Measurements from ENCODE around the gene RBM22.

DNA sequence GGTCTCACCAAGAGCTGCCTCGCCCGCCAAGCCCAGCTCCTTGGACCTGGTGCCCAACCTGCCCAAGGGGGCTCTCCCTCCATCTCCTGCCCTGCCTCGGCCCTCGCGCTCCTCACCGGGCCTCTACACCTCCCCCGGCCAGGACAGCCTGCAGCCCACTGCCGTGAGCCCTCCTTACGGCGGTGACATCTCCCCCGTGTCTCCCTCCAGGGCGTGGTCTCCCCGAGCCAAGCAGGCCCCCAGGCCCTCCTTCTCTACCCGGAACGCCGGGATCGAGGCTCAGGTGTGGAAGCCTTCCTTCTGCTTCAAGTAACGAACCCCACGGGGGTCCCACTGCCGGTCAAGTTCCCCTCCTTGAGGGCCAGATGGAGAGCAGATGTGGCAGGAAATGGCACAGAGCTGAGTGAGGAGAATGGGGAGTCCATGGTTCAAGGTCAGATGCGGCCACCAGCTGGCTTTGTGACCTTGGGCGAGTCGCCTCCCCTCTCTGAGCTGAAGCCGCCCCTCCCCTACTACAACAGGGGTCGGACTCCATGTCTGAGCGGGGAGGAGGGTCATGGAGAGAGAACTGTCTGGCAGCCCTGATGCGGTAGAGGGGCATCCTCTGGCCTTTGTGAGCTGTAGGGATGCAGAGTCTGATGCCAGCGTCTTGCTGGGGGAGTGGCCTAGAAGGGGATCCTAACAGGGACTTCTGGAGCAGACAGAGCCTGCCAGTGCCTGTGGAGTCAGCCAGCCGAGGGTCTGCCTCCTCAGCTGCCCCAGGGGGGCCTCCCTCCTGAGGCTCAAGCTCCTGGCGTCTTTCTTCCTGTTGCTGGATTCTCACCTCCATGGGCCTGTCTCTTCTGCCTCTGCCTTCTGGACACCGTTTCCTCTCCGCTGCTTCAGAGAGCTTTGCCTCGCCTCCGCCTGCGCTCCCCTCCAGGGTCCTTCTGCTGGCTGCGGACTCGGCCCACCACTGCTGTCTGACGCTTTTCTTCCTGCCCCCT lies 50.5 kb downstream of the RBM22 start:
- TF ChIP-seq, protein P1, sequence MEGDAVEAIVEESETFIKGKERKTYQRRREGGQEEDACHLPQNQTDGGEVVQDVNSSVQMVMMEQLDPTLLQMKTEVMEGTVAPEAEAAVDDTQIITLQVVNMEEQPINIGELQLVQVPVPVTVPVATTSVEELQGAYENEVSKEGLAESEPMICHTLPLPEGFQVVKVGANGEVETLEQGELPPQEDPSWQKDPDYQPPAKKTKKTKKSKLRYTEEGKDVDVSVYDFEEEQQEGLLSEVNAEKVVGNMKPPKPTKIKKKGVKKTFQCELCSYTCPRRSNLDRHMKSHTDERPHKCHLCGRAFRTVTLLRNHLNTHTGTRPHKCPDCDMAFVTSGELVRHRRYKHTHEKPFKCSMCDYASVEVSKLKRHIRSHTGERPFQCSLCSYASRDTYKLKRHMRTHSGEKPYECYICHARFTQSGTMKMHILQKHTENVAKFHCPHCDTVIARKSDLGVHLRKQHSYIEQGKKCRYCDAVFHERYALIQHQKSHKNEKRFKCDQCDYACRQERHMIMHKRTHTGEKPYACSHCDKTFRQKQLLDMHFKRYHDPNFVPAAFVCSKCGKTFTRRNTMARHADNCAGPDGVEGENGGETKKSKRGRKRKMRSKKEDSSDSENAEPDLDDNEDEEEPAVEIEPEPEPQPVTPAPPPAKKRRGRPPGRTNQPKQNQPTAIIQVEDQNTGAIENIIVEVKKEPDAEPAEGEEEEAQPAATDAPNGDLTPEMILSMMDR (IDR thresholded peaks at IDR 0.05), result no peak
- TF ChIP-seq POLR2A (IDR thresholded peaks at IDR 0.05) (no peak), EP300 (IDR thresholded peaks at IDR 0.05) (no peak)

Data from ovary (tissue), 3 donors.